GM19240 (cell line): Measurements from ENCODE around the gene GRM8.
A peak's percentile ranks its signal among the peaks of the same experiment; 100 is the strongest.

Experiments used
- DNase-seq: peaks from one replicate; pipeline ENCODE4 v3.0.0; 2011; ENCODE audit warnings: low spot score; ENCODE audit not compliant: insufficient read length

Gene GRM8

GRCh38 chr7:127150543-127150942, 102.2 kb downstream of the GRM8 start:
- no peak for DNase-seq

GRCh38 chr7:127146746-127147536, 105.8 kb downstream of the GRM8 start:
- no peak for DNase-seq

GRCh38 chr7:127137146-127137545, 115.6 kb downstream of the GRM8 start:
- DNase-seq = no peak

- no peak for DNase-seq
Observed at GRCh38 chr7:127135871-127136485, 116.8 kb downstream of the GRM8 start.

GRCh38 chr7:127123220-127123619, 129.5 kb downstream of the GRM8 start:
- no peak for DNase-seq

GRCh38 chr7:127119517-127119916, 133.2 kb downstream of the GRM8 start:
- no peak for DNase-seq

GRCh38 chr7:127114742-127115265, 137.9 kb downstream of the GRM8 start:
- DNase-seq = no peak

GRCh38 chr7:127107601-127108007, 145.1 kb downstream of the GRM8 start:
- DNase-seq = peak; percentile 24

- no peak for DNase-seq
Observed at GRCh38 chr7:127093340-127093739, 159.4 kb downstream of the GRM8 start.

GRCh38 chr7:127091620-127092019, 161.1 kb downstream of the GRM8 start:
- DNase-seq = no peak

GRCh38 chr7:127089146-127089545, 163.6 kb downstream of the GRM8 start:
- no peak for DNase-seq

GRCh38 chr7:127081539-127081938, 171.2 kb downstream of the GRM8 start:
- no peak for DNase-seq

- DNase-seq = no peak
Observed at GRCh38 chr7:127080576-127080975, 172.2 kb downstream of the GRM8 start.

GRCh38 chr7:127066974-127067373, 185.8 kb downstream of the GRM8 start:
- no peak for DNase-seq

- no peak for DNase-seq
Observed at GRCh38 chr7:127059475-127059874, 193.3 kb downstream of the GRM8 start.

- DNase-seq = no peak
Observed at GRCh38 chr7:127057918-127058317, 194.8 kb downstream of the GRM8 start.

GRCh38 chr7:127056202-127056601, 196.5 kb downstream of the GRM8 start:
- no peak for DNase-seq

GRCh38 chr7:127047521-127047920, 205.2 kb downstream of the GRM8 start:
- no peak for DNase-seq

- DNase-seq = no peak
Observed at GRCh38 chr7:127041689-127042452, 210.9 kb downstream of the GRM8 start.

GRCh38 chr7:127040042-127040441, 212.7 kb downstream of the GRM8 start:
- no peak for DNase-seq

GRCh38 chr7:127039541-127039940, 213.2 kb downstream of the GRM8 start:
- DNase-seq = no peak
